Adrenal gland (tissue), 5 donors: Measurements from ENCODE around the gene CAPN8.

Source experiments
- CTCF ChIP-seq, 6 experiments: fragments of 450-650 bp in 4 of 6; fragments of 200-600 bp in 2 of 6; sonication (generic) in 1 of 6; IDR thresholded peaks; 1 replicate in 5 of 6; 2 replicates in 1 of 6; pipeline versions ENCODE4 v1.5.1 to v1.8.0; 2016 to 2021; ENCODE audit warnings: antibody characterized with exemption in 6 of 6, mild to moderate bottlenecking in 2 of 6, moderate library complexity in 1 of 6
- POLR2A ChIP-seq, 2 donors: fragments of 450-650 bp; IDR thresholded peaks; one replicate each; pipeline ENCODE4 v1.6.1; 2017; ENCODE audit warnings: antibody characterized with exemption in 2 of 2, mild to moderate bottlenecking in 2 of 2, moderate library complexity in 1 of 2
- donor health status: DM: no; HTN: no; CAD: no.

DNA sequence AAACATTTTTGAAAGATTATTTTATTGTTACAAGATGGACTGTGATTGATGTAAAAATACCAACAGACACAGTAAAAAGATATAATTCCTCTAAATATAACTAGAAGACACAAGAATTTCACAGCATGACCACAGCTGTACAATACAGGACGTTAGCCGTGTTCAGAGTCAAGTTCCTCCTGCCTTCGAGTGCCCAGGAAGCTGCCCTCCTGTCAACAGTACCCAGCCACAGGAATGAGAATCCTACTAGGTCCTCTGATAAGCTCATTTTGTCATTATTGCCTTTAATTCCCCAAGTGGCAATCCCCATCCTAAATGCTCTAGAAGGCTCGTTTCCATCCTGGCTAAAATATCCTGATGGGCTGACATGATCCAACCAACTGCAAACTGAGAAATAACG is 30.4 kb upstream of the CAPN8 start:
- TF ChIP-seq CTCF (IDR thresholded peaks at IDR 0.05) = no peak
- no peak for TF ChIP-seq POLR2A (IDR thresholded peaks at IDR 0.05)
